ENCODE results near the gene SLC35B2. TPM values are rescaled to one million over a fixed set of nuclear protein-coding genes. Genes with fewer than 3 reads are reported as not detected.

SLC35B2 gene
- total RNA-seq, 1 donor from 2014 or later: 25.3 TPM

DNA sequence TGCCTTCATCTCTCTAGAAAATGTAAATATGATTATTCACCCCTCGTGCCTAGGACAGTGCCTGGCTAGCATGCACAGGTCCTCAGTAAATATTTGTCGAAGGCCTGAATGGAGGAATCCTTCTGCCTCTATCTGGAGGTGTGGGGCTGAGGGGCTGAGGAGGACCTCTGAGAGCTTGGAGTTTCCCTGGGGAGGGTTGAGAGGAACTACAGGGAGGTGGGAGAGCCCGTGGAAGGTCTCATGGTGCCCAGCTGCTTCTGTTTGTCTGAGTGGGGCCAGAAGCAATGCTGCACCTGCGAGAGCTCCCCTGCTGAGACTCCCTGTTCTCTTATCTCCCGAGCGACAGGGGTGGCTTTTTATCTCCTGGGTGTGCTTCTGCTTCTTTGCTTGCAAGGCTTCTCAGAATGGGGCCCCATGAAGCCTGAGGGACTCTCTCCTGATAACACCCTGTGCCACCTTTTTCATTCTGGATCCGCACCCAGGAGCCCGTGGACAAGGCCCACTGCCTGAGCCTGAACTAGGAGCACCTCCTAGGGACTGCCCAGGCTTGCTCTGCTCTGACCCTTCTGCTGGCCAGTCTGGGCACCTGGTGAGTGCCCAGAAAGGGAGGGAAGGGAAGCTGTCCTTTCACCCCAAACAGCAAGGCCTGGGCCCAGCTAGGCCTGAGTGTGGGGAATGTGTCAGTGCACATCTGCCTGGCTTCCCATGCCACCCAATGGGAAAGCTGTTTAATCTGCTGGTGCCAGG lies 31.6 kb downstream of the SLC35B2 start:
- Mint-ChIP-seq H3K27ac (no peak overlapping the region), H3K27me3 (peaks cover 3% of the 10 kb centered on the region), H3K4me1 (peaks cover 41% of the 10 kb centered on the region), H3K9me3 (no peaks in the 10 kb centered on the region), H3K4me3 (peak overlapping the region; percentile 21), H3K36me3 (ENCODE audit: low read depth) (peaks cover 20% of the 10 kb centered on the region)
- no peak for DNase-seq
- intact Hi-C loops (cut with micrococcal nuclease): no loop called here

DNA sequence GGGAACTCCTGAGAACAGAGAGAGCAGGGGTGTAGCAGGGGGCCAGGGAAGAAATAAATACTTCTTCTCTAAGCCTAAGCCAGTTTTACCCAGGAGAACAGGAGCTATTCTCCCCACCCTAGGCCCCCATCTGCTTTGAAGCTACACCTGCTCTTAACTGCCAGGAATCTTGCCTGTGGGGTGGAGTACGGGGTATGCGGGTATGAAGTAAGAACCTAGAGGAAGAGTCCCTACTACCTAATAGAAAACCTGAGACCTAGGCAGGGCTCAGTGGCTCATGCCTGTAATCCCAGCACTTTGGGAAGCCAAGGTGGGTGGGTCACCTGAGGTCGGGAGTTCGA lies 32.4 kb downstream of the SLC35B2 start:
- no peak overlapping the region for H3K27ac Mint-ChIP-seq
- intact Hi-C loops (cut with micrococcal nuclease): loop anchor here (1.0 to 5.0 kb wide), 3 partner anchors 21 to 112 kb away; no protein-coding TSS in a partner anchor
- peaks cover 14% of the 10 kb centered on the region for H3K36me3 Mint-ChIP-seq (ENCODE audit: low read depth)
- H3K4me1 Mint-ChIP-seq: peaks cover 41% of the 10 kb centered on the region
- H3K4me3 Mint-ChIP-seq: peak overlapping the region; percentile 91
- no peaks in the 10 kb centered on the region for H3K9me3 Mint-ChIP-seq
- no peak for DNase-seq
- peaks cover 3% of the 10 kb centered on the region for H3K27me3 Mint-ChIP-seq

DNA sequence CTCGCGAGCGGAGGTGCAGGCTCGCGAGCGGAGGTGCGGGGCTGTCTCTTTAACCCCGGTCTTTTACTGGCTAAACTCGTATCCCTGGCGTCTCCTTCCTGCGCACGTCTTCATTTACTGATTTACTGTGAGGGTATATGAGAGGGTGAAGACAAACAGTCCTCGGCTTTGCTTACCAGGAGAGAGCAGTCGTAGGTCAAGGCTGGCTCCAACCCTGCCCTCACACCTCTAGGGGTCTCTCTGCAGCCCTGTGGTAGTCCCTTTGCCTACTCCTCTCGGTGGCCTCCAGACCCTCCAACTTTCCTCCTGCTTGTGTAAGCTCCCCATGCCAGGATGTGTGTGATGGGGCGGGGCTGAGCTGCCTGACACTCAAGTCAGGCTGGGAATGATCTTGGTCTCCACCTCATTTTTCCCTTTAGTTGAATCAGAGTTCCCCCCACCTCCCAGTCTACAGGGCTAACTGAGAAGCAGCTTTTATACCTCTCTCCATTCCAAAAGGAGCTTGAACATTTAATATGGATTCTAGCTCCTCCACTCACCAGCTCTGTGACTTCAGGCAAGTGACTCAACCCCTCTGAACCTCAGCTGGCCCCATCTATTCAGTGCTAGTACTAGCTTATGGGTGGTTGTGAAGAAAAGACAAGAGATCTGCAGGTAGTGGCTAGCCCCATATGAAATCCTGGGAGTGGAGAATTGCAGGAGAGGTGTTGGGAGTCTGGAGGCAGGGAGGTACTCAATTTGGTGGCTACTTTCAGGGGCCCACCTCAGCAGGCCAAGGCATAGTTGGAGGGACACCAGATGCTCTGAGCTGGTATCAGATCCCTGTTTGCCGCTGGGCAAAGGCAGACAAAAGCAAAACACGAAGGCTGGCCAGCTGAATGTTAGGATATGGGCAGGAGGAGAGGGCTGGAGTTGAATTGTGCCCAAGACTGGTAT lies 33.0 kb downstream of the SLC35B2 start:
- peak; percentile 73 for DNase-seq
- Mint-ChIP-seq H3K27me3 (peaks cover 3% of the 10 kb centered on the region), H3K27ac (peak overlapping the region; percentile 63), H3K9me3 (no peaks in the 10 kb centered on the region), H3K36me3 (ENCODE audit: low read depth) (peaks cover 8% of the 10 kb centered on the region), H3K4me1 (peaks cover 43% of the 10 kb centered on the region), H3K4me3 (peak overlapping the region; percentile 91)
- intact Hi-C loops (cut with micrococcal nuclease): loop anchor here (1.0 to 5.0 kb wide), 3 partner anchors 22 to 113 kb away; no protein-coding TSS in a partner anchor

DNA sequence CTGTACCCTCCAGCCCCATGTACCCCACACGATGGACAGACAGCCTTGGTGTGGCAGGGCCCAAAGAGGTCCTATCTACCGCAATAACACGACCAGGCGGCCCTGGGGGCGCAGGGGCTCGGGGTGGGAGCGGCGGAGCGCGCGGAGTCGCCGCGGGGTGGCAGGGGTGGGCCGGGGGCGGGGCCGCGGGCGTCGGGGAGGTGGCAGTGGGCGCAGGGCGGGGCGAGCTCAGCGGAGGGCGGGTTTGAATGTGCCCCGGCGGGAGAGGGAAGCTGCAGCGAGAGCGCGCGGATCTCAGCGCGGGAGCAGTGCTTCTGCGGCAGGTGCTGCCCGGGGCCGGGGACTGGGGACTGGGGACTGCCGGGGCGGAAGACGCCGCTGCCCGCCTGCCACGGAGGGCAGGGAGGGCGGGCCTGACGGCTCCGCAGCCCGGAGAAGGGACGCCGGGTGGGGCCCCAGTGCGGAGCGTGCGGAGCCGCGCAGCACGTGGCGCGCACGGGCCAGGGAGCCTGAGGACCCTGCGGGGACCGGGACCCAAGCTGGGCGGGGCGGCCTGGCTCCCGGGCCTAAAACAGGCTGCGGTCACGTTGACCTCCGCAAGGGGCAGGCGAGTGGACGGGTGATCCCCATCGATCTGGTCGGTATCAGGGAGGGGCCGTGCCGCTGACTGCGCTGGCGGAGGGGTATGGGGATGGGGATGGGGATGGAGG lies 33.9 kb downstream of the SLC35B2 start, which contains the start of gene SLC29A1:
Gene SLC29A1 (plus strand): TSS at position 277 of the 710 bp plus-strand sequence. CDS start 3,719 bp downstream, outside the sequence.
- intact Hi-C loops (cut with micrococcal nuclease): loop anchor here (1.0 to 5.0 kb wide), 5 partner anchors 23 to 114 kb away; partner anchors contain the start of genes MRPL14, SLC35B2 and TMEM63B
- peak; percentile 94 for DNase-seq
- no peaks in the 10 kb centered on the region for H3K9me3 Mint-ChIP-seq
- peak within 1 kb of the TSS; percentile 90 for H3K27ac Mint-ChIP-seq
- peaks cover 7% of the 10 kb centered on the region for H3K27me3 Mint-ChIP-seq
- peaks cover 43% of the 10 kb centered on the region for H3K4me1 Mint-ChIP-seq
- H3K4me3 Mint-ChIP-seq: peak within 1 kb of the TSS; percentile 91
- peaks cover 3% of the 10 kb centered on the region for H3K36me3 Mint-ChIP-seq (ENCODE audit: low read depth)

DNA sequence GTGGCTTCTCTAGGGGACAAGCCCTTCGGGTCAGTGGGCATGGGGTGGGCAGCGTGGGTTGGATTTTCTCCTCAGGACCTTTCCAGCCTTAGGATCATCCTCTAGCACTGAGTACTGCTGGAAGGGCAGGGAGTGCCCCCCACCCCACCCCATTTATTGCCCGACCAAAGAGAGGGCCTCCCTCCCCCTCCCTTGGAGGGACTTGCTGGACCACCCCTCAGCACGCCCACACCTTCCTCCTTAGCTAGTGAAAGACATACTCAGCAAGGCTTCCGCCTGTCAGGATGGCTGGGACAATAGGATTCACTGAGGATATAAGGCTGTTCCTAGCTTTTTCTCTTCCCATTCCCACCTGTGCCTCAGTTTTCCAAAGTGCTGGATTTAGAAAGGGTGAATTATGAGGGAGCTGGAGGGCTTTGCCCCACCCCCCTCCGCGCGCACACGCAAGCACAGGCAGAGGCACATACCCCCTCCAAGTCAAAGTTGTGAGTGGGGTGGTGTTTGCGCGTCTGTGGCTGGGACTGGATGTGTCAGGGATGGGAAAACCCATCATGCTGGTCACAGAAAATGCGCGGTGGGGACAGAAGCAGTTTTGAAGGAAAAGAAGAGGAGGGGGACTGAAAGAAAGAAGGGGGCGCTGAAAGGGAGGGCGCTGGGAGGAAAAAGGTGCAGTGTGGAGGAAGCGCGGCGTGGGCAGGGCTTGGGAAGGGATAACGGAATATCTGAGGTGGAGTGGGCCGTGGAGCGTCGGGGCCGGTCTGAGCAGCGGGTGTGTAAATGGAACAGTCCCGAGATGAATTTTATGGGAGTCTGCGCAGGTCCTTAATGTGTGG lies 34.6 kb downstream of the SLC35B2 start:
- Mint-ChIP-seq H3K36me3 (ENCODE audit: low read depth) (peaks cover 3% of the 10 kb centered on the region), H3K9me3 (no peaks in the 10 kb centered on the region), H3K4me3 (peak overlapping the region; percentile 91), H3K4me1 (peaks cover 43% of the 10 kb centered on the region), H3K27ac (peak overlapping the region; percentile 90), H3K27me3 (peaks cover 13% of the 10 kb centered on the region)
- intact Hi-C loops (cut with micrococcal nuclease): loop anchor here (2.0 to 5.0 kb wide), 4 partner anchors 34 to 115 kb away; partner anchors contain the start of genes MRPL14, SLC35B2 and TMEM63B
- no peak for DNase-seq

DNA sequence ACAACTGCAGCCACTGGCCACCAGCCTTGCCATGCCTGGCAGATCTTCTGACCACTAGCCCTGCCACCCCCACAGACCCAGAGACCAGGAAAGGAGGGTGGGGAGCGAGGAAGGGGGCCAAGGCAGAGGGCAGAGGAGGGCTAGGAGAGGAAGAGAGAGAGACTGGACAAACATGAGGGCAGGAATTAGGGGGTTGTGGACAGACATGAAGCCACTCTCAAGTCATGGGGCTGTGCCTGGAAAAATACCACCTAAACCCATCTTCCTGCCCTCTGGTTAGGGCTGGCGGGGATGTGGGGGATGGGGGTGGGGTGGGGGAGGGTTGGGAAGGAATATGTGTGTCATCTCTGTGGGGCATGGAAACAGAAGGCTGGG lies 35.4 kb downstream of the SLC35B2 start:
- peak overlapping the region; percentile 29 for H3K27ac Mint-ChIP-seq
- H3K36me3 Mint-ChIP-seq (ENCODE audit: low read depth): peaks cover 3% of the 10 kb centered on the region
- peaks cover 15% of the 10 kb centered on the region for H3K27me3 Mint-ChIP-seq
- no peaks in the 10 kb centered on the region for H3K9me3 Mint-ChIP-seq
- H3K4me1 Mint-ChIP-seq: peaks cover 41% of the 10 kb centered on the region
- intact Hi-C loops (cut with micrococcal nuclease): loop anchor here (1.0 to 5.0 kb wide), 5 partner anchors 16 to 115 kb away; partner anchors contain the start of genes MRPL14, SLC35B2 and TMEM63B
- no peak for DNase-seq
- H3K4me3 Mint-ChIP-seq: no peak overlapping the region

DNA sequence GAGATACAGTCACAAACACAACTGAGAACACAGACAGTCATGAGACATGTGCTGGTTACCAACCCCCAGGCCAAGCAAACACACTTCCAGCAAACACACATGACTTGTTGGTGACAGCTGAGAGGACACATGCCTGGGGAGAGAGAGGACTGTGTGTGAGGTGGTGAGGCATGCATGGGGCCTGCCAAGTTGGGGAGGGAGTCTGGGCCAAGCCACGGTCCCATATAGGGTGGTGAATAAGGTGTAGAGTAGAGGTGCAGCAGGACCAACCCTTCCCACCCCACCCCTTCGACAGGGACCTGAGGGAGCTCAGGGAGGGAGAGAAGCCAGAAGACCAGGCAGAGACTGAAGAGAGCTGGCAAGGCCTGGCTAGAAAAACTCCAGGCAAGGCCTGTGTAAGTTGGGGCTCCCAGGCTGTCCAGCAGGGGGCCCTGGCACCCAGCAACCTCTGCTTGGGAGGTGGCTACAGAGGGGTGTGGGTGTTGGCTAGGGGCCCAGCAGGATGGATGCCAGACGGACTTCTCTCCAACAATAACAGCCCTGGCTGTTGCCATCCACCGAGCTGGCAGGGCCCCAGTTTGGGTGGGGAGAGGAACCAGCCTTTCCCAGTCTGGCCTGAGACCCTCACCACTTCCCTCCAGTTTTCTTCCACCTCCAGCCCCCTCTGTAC lies 35.9 kb downstream of the SLC35B2 start:
- DNase-seq: peak; percentile 93
- peaks cover 40% of the 10 kb centered on the region for H3K4me1 Mint-ChIP-seq
- H3K27me3 Mint-ChIP-seq: peaks cover 18% of the 10 kb centered on the region
- peak overlapping the region; percentile 42 for H3K27ac Mint-ChIP-seq
- H3K9me3 Mint-ChIP-seq: no peaks in the 10 kb centered on the region
- peaks cover 3% of the 10 kb centered on the region for H3K36me3 Mint-ChIP-seq (ENCODE audit: low read depth)
- intact Hi-C loops (cut with micrococcal nuclease): loop anchor here (1.0 to 5.0 kb wide), 3 partner anchors 17 to 116 kb away; no protein-coding TSS in a partner anchor
- H3K4me3 Mint-ChIP-seq: no peak overlapping the region

DNA sequence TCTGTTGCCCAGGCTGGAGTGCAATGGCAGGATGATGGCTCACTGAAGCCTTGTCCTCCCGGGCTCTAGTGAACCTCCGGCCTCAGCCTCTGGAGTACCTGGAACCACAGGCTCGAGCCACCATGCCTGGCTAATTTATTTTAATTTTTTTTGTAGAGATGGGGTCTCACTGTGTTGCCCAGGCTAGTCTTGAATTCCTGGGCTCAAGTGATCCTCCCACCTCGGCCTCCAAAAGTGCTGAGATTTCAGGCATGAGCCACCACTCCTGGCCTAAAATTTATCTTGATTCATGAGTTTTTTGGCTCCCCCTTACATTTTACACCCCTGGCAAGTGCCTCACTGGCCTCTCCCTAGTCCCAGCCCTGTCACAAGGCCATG lies 36.4 kb downstream of the SLC35B2 start:
- DNase-seq: no peak
- Mint-ChIP-seq H3K27ac (peak overlapping the region; percentile 42), H3K36me3 (ENCODE audit: low read depth) (peaks cover 3% of the 10 kb centered on the region), H3K4me1 (peaks cover 38% of the 10 kb centered on the region), H3K9me3 (no peaks in the 10 kb centered on the region), H3K4me3 (no peak overlapping the region), H3K27me3 (peaks cover 18% of the 10 kb centered on the region)
- intact Hi-C loops (cut with micrococcal nuclease): loop anchor here (1.0 to 5.0 kb wide), 3 partner anchors 17 to 116 kb away; no protein-coding TSS in a partner anchor

DNA sequence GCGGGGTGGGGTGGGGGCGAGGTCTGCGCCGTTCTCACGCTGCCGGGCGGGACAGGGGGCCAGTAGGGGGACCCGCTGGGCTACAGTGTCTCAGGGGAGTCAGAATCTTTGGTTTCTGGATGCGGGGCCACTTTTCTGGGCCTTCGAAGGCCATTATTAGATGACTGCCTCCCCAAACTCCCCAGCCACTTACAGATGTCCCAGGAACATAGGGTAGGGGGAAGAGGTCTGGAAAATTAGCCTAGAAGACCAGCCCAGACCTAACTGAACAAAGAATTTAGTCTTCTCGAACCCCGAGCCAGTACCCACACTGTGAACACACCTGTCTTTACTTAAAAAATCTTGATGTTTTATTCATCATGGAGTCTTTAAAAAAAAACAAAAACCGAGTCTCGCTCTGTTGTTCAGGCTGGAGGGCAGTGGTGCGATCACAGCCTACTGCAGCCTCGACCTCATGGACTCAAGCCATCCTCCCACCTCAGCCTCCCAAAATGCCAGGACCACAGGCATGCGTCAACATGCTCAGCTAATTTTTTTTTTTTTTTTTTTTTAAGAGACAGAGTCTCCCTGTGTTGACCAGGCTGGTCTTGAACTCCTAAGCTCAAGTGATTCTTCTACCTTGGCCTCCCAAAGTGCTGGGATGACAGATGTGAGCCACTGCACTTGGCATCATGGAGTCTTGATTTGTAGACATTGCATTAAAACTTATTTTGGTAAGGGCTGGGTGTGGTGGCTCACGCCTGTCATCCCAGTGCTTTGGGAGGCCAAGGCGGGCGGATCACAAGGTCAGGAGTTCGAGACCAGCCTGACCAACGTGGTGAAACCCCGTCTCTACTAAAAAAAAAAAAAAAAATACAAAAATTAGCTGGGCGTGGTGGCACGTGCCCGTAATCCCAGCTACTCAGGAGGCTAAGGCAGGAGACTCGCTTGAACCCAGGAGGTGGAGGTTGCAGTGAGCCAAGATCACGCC lies 37.2 kb downstream of the SLC35B2 start:
- intact Hi-C loops (cut with micrococcal nuclease): loop anchor here (5.0 kb wide), 2 partner anchors 48 to 117 kb away; no protein-coding TSS in a partner anchor
- H3K36me3 Mint-ChIP-seq (ENCODE audit: low read depth): peaks cover 3% of the 10 kb centered on the region

DNA sequence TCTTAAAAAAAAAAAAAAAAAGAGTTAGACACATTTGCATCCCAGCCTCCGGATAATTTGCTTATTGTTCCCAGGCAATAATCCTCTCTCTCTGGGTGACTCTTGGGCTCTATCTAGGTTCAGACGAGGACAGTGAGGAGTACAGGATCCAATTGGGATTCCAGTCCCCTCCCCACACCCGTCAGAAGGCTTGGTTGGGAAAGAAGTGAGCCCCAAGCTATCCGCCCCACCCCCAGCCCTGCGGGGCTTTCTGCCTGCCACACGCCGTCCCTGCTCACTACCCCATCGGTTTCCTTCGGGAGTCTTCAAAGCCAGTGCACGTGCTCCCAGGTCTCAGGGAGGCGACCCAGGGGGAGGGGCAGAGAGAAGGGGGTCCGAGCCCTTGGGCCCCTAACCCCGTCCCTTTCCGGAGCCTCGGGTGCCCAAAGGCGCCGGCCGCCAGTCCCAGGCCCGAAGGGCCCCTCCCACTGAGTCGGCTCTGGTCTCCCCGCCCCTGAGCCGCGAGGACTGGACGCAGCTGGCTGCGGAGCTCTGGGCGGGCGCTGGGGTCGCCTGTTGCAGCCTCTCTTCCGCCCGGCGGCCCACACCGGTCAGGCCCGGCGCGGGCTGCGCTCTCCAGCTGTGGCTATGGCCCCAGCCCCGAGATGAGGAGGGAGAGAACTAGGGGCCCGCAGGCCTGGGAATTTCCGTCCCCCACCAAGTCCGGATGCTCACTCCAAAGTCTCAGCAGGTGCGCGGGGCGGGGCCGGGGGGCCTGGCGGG lies 38.1 kb downstream of the SLC35B2 start:
- H3K36me3 Mint-ChIP-seq (ENCODE audit: low read depth): no peaks in the 10 kb centered on the region
- peak; percentile 80 for DNase-seq
- H3K4me3 Mint-ChIP-seq: peak overlapping the region; percentile 59

More for the DNA sequence above, 37.2 kb downstream of the SLC35B2 start:
- no peak for DNase-seq
- Mint-ChIP-seq H3K27ac (no peak overlapping the region), H3K27me3 (peaks cover 18% of the 10 kb centered on the region), H3K4me3 (no peak overlapping the region), H3K9me3 (no peaks in the 10 kb centered on the region), H3K4me1 (peaks cover 35% of the 10 kb centered on the region)

More for the DNA sequence above, 38.1 kb downstream of the SLC35B2 start:
- H3K9me3 Mint-ChIP-seq: no peaks in the 10 kb centered on the region
- intact Hi-C loops (cut with micrococcal nuclease): no loop called here
- peaks cover 26% of the 10 kb centered on the region for H3K4me1 Mint-ChIP-seq
- H3K27me3 Mint-ChIP-seq: peaks cover 18% of the 10 kb centered on the region
- no peak overlapping the region for H3K27ac Mint-ChIP-seq

Measured in activated CD4-positive, alpha-beta T cell treated with anti-CD3 and anti-CD28 coated beads, Interleukin-2, amount 10 ng/mL, durations not matched to agents 24 days and 14 days (primary cell).